ENCODE data around the gene SLC6A7. TPM values are rescaled to one million over a fixed set of nuclear protein-coding genes. Genes with fewer than 3 reads are reported as not detected.

Gene SLC6A7
- total RNA-seq, 2 donors from 2014 or later, result not detected

GRCh38 chr5:150160448-150161081, 29.3 kb upstream of the SLC6A7 start:
- H3K4me3 Mint-ChIP-seq, result no peak overlapping the region
- H3K9me3 Mint-ChIP-seq, result no peaks in the 10 kb centered on the region
- H3K27ac Mint-ChIP-seq, result no peak overlapping the region
- DNase-seq (ENCODE audit: low spot score) (no peak), ATAC-seq (no peak)
- peaks cover 8 to 14% of the 10 kb centered on the region in 2 donors for H3K4me1 Mint-ChIP-seq (ENCODE audit: low read depth in 2 of 2)
- H3K36me3 Mint-ChIP-seq, result no peaks in the 10 kb centered on the region
- H3K27me3 Mint-ChIP-seq, result peaks cover 2 to 16% of the 10 kb centered on the region in 2 donors

DNA sequence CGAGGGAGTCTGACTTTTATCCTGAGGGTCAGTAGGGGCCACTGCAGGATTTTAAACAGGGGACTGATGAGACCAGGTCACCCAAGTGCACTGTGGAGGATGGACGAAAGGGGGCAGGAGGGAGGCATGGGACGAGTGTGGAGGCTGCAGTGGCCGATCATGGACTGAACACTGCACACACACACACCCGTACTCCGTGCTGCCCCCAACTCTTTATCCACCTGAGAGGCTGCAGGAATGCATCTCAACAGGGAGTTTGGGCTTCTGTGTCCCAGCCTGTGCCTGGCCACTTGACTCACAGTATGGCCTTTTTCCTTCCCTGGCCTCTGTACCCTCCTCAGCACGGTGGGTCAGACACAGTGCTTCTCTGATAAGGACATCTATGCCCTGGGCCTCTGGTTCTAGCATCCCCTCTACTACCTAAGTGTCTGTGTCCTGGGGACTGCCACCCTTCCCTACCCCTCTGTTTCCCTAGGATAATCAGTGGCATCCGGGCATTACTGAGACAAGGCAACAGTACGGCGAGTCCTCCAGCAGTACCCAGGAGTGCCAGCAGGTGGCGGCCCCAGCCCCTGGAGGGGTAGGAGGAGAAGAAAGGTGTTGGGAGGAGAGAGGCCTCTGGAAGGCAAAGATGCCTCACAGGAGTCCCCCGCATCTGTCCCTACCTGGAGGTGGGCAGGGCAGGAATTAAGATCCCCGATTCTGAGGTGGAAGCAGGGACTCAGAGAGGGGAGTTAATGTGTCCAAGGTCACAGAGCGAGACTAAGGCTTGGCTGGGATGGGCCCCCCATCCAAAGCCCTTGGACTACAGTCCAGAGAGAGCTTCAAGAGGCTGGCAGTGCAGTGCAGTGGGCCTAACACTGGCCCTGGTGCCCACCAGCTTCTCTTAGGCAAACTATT, 28.4 kb upstream of the SLC6A7 start:
- ATAC-seq (peak; percentile 72 to 76), DNase-seq (ENCODE audit: low spot score) (peak; percentile 67)
- Mint-ChIP-seq H3K27me3 (peaks cover 7 to 21% of the 10 kb centered on the region in 2 donors), H3K36me3 (no peaks in the 10 kb centered on the region), H3K4me3 (no peak overlapping the region), H3K27ac (no peak overlapping the region), H3K9me3 (no peaks in the 10 kb centered on the region), H3K4me1 (ENCODE audit: low read depth in 2 of 2) (peaks cover under 1 to 4% of the 10 kb centered on the region in 2 donors)

DNA sequence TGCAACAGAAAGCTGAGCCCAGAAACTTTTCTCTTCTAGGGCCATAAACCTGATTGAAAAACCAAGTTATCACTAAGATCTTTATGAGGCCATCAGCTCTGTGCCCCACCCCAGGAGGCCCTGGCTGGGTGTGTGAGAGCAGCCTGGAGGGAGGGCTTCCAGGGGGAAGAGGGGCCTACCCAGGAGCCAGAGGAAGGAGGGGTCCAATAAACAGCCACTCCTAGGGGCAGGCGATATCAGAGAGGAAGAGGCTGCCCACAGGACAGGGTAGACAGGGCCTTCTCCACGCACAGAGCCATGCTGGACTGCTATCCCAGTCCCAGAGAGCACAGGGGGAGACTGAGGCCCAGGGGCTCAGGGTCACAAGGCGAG, 27.7 kb upstream of the SLC6A7 start:
- H3K27ac Mint-ChIP-seq, result no peak overlapping the region
- DNase-seq (ENCODE audit: low spot score) (no peak), ATAC-seq (no peak)
- peaks cover 7 to 21% of the 10 kb centered on the region in 2 donors for H3K27me3 Mint-ChIP-seq
- H3K4me3 Mint-ChIP-seq, result no peak overlapping the region
- H3K9me3 Mint-ChIP-seq, result no peaks in the 10 kb centered on the region
- peaks cover 0 to 4% of the 10 kb centered on the region in 2 donors for H3K4me1 Mint-ChIP-seq (ENCODE audit: low read depth in 2 of 2)
- H3K36me3 Mint-ChIP-seq, result no peaks in the 10 kb centered on the region

DNA sequence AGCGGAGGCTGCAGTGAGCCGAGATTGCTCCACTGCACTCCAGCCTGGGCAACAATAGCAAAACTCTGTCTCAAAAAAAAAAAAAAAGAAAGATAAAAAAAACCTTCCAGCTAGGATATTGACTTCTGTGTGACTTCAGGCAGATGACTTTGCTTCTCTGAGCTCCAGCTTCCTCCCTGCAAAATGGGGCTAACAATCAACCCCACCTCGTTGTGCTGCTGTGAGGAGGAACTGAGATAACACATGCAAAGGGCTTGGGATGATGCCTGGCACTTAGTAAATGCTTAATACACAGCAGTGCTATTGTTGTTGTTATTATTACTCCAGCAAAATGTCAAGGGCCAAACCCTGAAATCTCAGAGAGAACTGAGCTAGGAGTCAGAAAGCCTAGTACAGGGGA, 26.8 kb upstream of the SLC6A7 start:
- no peaks in the 10 kb centered on the region for H3K36me3 Mint-ChIP-seq
- ATAC-seq, result no peak
- H3K9me3 Mint-ChIP-seq, result no peaks in the 10 kb centered on the region
- no peak overlapping the region for H3K4me3 Mint-ChIP-seq
- H3K27ac Mint-ChIP-seq, result no peak overlapping the region
- peaks cover 0 to 7% of the 10 kb centered on the region in 2 donors for H3K4me1 Mint-ChIP-seq (ENCODE audit: low read depth in 2 of 2)
- H3K27me3 Mint-ChIP-seq, result peaks cover 7 to 24% of the 10 kb centered on the region in 2 donors
- no peak for DNase-seq (ENCODE audit: low spot score)

- Mint-ChIP-seq H3K4me3 (no peak overlapping the region), H3K4me1 (ENCODE audit: low read depth in 2 of 2) (peaks cover 0 to 11% of the 10 kb centered on the region in 2 donors), H3K27me3 (peaks cover 13 to 30% of the 10 kb centered on the region in 2 donors), H3K9me3 (no peaks in the 10 kb centered on the region), H3K36me3 (no peaks in the 10 kb centered on the region), H3K27ac (no peak overlapping the region)
- DNase-seq (ENCODE audit: low spot score), result no peak
- ATAC-seq, result no peak
Observed at GRCh38 chr5:150163547-150164059, 26.3 kb upstream of the SLC6A7 start.

- Mint-ChIP-seq H3K27ac (no peak overlapping the region), H3K9me3 (no peaks in the 10 kb centered on the region), H3K36me3 (no peaks in the 10 kb centered on the region), H3K4me1 (ENCODE audit: low read depth in 2 of 2) (peaks cover 0 to 11% of the 10 kb centered on the region in 2 donors), H3K4me3 (no peak overlapping the region), H3K27me3 (peaks cover 16 to 35% of the 10 kb centered on the region in 2 donors)
- ATAC-seq (no peak), DNase-seq (ENCODE audit: low spot score) (no peak)
Observed at GRCh38 chr5:150164211-150164980, 25.5 kb upstream of the SLC6A7 start.

GRCh38 chr5:150166037-150166649, 23.7 kb upstream of the SLC6A7 start:
- DNase-seq (ENCODE audit: low spot score) (no peak), ATAC-seq (no peak)
- Mint-ChIP-seq H3K9me3 (no peaks in the 10 kb centered on the region), H3K27me3 (peaks cover 26 to 44% of the 10 kb centered on the region in 2 donors), H3K27ac (no peak overlapping the region), H3K36me3 (no peaks in the 10 kb centered on the region), H3K4me3 (no peak overlapping the region), H3K4me1 (ENCODE audit: low read depth in 2 of 2) (peaks cover 0 to 11% of the 10 kb centered on the region in 2 donors)

DNA sequence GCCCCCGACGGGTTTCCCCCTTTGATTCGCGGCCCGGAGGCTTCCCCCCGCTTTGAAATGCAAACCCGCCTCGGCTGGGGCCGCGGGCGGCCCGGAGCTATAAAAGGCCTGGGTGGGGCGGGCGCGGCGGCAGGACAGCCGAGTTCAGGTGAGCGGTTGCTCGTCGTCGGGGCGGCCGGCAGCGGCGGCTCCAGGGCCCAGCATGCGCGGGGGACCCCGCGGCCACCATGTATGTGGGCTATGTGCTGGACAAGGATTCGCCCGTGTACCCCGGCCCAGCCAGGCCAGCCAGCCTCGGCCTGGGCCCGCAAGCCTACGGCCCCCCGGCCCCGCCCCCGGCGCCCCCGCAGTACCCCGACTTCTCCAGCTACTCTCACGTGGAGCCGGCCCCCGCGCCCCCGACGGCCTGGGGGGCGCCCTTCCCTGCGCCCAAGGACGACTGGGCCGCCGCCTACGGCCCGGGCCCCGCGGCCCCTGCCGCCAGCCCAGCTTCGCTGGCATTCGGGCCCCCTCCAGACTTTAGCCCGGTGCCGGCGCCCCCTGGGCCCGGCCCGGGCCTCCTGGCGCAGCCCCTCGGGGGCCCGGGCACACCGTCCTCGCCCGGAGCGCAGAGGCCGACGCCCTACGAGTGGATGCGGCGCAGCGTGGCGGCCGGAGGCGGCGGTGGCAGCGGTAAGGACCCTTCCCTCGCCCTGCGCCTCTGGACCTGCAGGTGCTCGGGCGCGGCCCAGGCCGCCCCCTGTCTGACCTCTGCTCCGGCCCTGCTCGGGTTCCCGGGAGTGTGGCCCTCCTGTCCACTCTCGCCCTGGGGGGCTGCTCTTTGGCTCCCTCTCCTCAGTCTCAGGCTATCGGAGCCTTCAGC, 23.0 kb upstream of the SLC6A7 start, which contains the start of gene CDX1:
Gene CDX1, plus strand, starts transcription at position 129 of the 862 bp plus-strand sequence. Its CDS starts 99 bp downstream, at position 228.
- peaks cover 0 to 7% of the 10 kb centered on the region in 2 donors for H3K4me1 Mint-ChIP-seq (ENCODE audit: low read depth in 2 of 2)
- no peak within 1 kb of the TSS for H3K27ac Mint-ChIP-seq
- DNase-seq (ENCODE audit: low spot score), result no peak
- no peak within 1 kb of the TSS for H3K4me3 Mint-ChIP-seq
- no peak for ATAC-seq
- no peaks in the 10 kb centered on the region for H3K9me3 Mint-ChIP-seq
- H3K27me3 Mint-ChIP-seq, result peaks cover 28 to 45% of the 10 kb centered on the region in 2 donors
- H3K36me3 Mint-ChIP-seq, result no peaks in the 10 kb centered on the region

DNA sequence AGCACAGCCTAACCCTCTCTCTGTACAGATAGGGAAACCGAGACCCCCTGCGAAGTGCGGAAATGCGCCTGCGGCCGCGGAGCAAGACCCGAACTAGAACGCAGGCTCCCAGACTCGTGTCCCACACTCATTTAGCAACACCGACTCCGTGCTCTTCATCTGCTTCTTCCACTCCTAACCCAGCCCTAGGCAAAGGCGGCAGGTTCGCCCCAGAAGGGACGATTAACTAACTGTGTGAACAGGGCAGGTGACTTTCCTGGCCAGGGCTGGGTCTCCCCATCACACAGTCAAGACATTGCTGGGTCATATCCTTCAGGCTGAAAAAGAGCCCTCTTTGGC, 22.4 kb upstream of the SLC6A7 start:
- H3K9me3 Mint-ChIP-seq, result no peaks in the 10 kb centered on the region
- no peak overlapping the region for H3K27ac Mint-ChIP-seq
- ATAC-seq (no peak), DNase-seq (ENCODE audit: low spot score) (no peak)
- no peaks in the 10 kb centered on the region for H3K36me3 Mint-ChIP-seq
- no peak overlapping the region for H3K4me3 Mint-ChIP-seq
- peaks cover 0 to 7% of the 10 kb centered on the region in 2 donors for H3K4me1 Mint-ChIP-seq (ENCODE audit: low read depth in 2 of 2)
- H3K27me3 Mint-ChIP-seq, result peaks cover 34 to 49% of the 10 kb centered on the region in 2 donors

- Mint-ChIP-seq H3K9me3 (no peaks in the 10 kb centered on the region), H3K4me1 (ENCODE audit: low read depth in 2 of 2) (peaks cover 0 to 7% of the 10 kb centered on the region in 2 donors), H3K27ac (no peak overlapping the region), H3K36me3 (no peaks in the 10 kb centered on the region), H3K27me3 (peaks cover 34 to 49% of the 10 kb centered on the region in 2 donors), H3K4me3 (no peak overlapping the region)
- no peak for DNase-seq (ENCODE audit: low spot score)
- ATAC-seq, result no peak
Observed at GRCh38 chr5:150167908-150168307, 22.0 kb upstream of the SLC6A7 start.

DNA sequence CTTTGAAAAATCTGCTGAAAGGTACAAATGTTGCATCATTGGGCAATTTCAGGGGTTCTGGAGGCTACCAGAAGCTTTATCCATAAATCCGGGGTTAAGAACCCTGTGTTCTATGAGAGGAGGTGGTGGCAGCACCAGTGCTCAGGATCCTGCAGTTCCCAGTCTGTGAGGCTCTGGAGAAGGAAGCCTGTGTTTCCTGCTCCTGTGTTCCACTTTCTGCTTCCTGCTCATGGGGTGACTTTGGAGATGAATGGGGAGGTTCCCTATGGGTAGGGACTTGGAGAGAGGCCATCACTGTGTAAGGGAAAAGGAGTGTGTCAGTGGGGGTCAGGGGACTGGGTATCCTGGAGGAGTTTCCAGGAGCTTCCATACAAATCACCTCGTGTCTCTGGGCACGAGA, 21.0 kb upstream of the SLC6A7 start:
- H3K27ac Mint-ChIP-seq, result no peak overlapping the region
- H3K4me3 Mint-ChIP-seq, result no peak overlapping the region
- H3K4me1 Mint-ChIP-seq (ENCODE audit: low read depth in 2 of 2), result peaks cover 0 to 7% of the 10 kb centered on the region in 2 donors
- peaks cover 34 to 46% of the 10 kb centered on the region in 2 donors for H3K27me3 Mint-ChIP-seq
- no peak for DNase-seq (ENCODE audit: low spot score)
- H3K9me3 Mint-ChIP-seq, result no peaks in the 10 kb centered on the region
- no peaks in the 10 kb centered on the region for H3K36me3 Mint-ChIP-seq
- no peak for ATAC-seq

GRCh38 chr5:150172145-150172544, 17.7 kb upstream of the SLC6A7 start:
- Mint-ChIP-seq H3K27me3 (peaks cover 26 to 28% of the 10 kb centered on the region in 2 donors), H3K4me3 (no peak overlapping the region), H3K27ac (no peak overlapping the region), H3K9me3 (no peaks in the 10 kb centered on the region), H3K4me1 (ENCODE audit: low read depth in 2 of 2) (peaks cover 0 to 7% of the 10 kb centered on the region in 2 donors), H3K36me3 (no peaks in the 10 kb centered on the region)
- DNase-seq (ENCODE audit: low spot score) (no peak), ATAC-seq (no peak)

All from natural killer cell treated with Interleukin-12 subunit alpha and Interleukin-12 subunit beta and Interleukin-15 and Interleukin-18, amount 100 ng/mL, for 72 hours (primary cell).